Measurements from ENCODE around the gene MXD1. TPM values are rescaled to one million over a fixed set of nuclear protein-coding genes. Genes with fewer than 3 reads are reported as not detected.
A peak's percentile ranks its signal among the peaks of the same experiment; 100 is the strongest.

MXD1 gene
- total RNA-seq, 1 donor from 2014 or later: 10.9 TPM

GRCh38 chr2:69914164-69914949 lies 552 bp upstream of the MXD1 start:
- peaks cover 41% of the 10 kb centered on the region for H3K4me1 Mint-ChIP-seq
- CTCF ChIA-PET: interaction anchor here (0.8 to 5.4 kb wide), 15 partner anchors 21 to 703 kb away, joined by 3 to 76 read pairs (median 6); partner anchors contain the start of genes C2orf42, FAM136A, SNRNP27 and SNRPG
- POLR2A ChIA-PET: interaction anchor here (0.5 to 7.5 kb wide), 40 partner anchors 11 to 1157 kb away, joined by 3 to 195 read pairs (median 5); partner anchors contain the start of genes ANXA4, C2orf42, FAM136A and GMCL1
- H3K27me3 Mint-ChIP-seq: no peaks in the 10 kb centered on the region
- no peak for DNase-seq
- TF ChIP-seq CTCF (IDR thresholded peaks at IDR 0.05): no peak
- peak overlapping the region; percentile 91 for H3K27ac Mint-ChIP-seq
- intact Hi-C loops (cut with micrococcal nuclease): loop anchor here (1.0 to 10.0 kb wide), 14 partner anchors 12 to 1150 kb away; partner anchors contain the start of genes NAGK, NFU1, SNRPG and TEX261
- ATAC-seq (ENCODE audit: low read depth): peak; percentile 91
- H3K4me3 Mint-ChIP-seq: peak overlapping the region; percentile 87
- H3K36me3 Mint-ChIP-seq (ENCODE audit: low read depth): peaks cover 23% of the 10 kb centered on the region
- H3K9me3 Mint-ChIP-seq: no peaks in the 10 kb centered on the region

GRCh38 chr2:69916106-69916505 lies 1.2 kb downstream of the MXD1 start:
- Mint-ChIP-seq H3K4me1 (peaks cover 42% of the 10 kb centered on the region), H3K27ac (peak overlapping the region; percentile 35), H3K27me3 (no peaks in the 10 kb centered on the region), H3K36me3 (ENCODE audit: low read depth) (peaks cover 21% of the 10 kb centered on the region), H3K4me3 (peak overlapping the region; percentile 67), H3K9me3 (no peaks in the 10 kb centered on the region)
- ChIA-PET POLR2A (interaction anchor here (2.6 to 7.5 kb wide), 6 partner anchors 22 to 274 kb away, joined by 30 to 195 read pairs (median 95); partner anchors contain the start of genes C2orf42, PCBP1 and SNRNP27), CTCF (interaction anchor here (0.9 kb wide), 1 partner anchor 227 kb away, joined by 4 read pairs; no protein-coding TSS in a partner anchor)
- intact Hi-C loops (cut with micrococcal nuclease): loop anchor here (10.0 kb wide), 4 partner anchors 481 to 1149 kb away; partner anchors contain the start of genes NAGK, NFU1 and TEX261
- DNase-seq (no peak), ATAC-seq (ENCODE audit: low read depth) (no peak)
- TF ChIP-seq CTCF (IDR thresholded peaks at IDR 0.05): no peak

DNA sequence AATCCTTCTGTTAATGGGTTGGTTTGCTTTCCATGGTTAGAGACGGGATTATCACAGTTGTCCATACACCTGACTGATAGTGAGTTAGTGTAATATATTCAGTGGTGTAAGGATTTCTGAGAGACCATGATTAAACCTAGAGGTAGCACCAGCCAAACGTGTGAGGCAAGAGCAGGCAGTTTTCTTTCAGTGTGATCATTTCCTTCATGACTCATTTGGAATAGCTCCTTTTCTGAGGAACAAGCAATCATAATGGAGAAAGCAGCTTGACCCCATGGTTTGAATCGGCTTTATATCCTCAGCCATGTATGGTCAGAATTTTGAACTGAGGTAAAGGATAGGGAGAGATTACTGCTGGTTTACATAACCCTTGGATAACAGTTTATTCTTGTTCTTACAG lies 2.9 kb downstream of the MXD1 start:
- ChIA-PET POLR2A (interaction anchor here (0.6 to 7.5 kb wide), 4 partner anchors 168 to 273 kb away, joined by 3 to 192 read pairs (median 3); partner anchors contain the start of genes C2orf42 and PCBP1), CTCF (no interaction called here)
- intact Hi-C loops (cut with micrococcal nuclease): loop anchor here (10.0 kb wide), 4 partner anchors 483 to 1147 kb away; partner anchors contain the start of genes NAGK, NFU1 and TEX261

GRCh38 chr2:69918401-69918800 lies 3.5 kb downstream of the MXD1 start:
- no peak for ATAC-seq (ENCODE audit: low read depth)
- peaks cover 35% of the 10 kb centered on the region for H3K4me1 Mint-ChIP-seq
- no peak for DNase-seq
- ChIA-PET POLR2A (interaction anchor here (0.6 to 0.9 kb wide), 3 partner anchors 206 to 339 kb away, joined by 3 to 7 read pairs (median 3); partner anchors contain the start of gene PCYOX1), CTCF (no interaction called here)
- peaks cover 32% of the 10 kb centered on the region for H3K36me3 Mint-ChIP-seq (ENCODE audit: low read depth)
- no peaks in the 10 kb centered on the region for H3K27me3 Mint-ChIP-seq
- intact Hi-C loops (cut with micrococcal nuclease): loop anchor here (10.0 kb wide), 4 partner anchors 484 to 1146 kb away; partner anchors contain the start of genes NAGK, NFU1 and TEX261
- H3K9me3 Mint-ChIP-seq: no peaks in the 10 kb centered on the region
- peak overlapping the region; percentile 41 for H3K27ac Mint-ChIP-seq
- no peak overlapping the region for H3K4me3 Mint-ChIP-seq
- no peak for TF ChIP-seq CTCF (IDR thresholded peaks at IDR 0.05)

More for the DNA sequence above, 2.9 kb downstream of the MXD1 start:
- ATAC-seq (ENCODE audit: low read depth): no peak
- no peak overlapping the region for H3K4me3 Mint-ChIP-seq
- DNase-seq: no peak
- peak overlapping the region; percentile 41 for H3K27ac Mint-ChIP-seq
- no peaks in the 10 kb centered on the region for H3K27me3 Mint-ChIP-seq
- peaks cover 27% of the 10 kb centered on the region for H3K36me3 Mint-ChIP-seq (ENCODE audit: low read depth)
- H3K4me1 Mint-ChIP-seq: peaks cover 38% of the 10 kb centered on the region
- H3K9me3 Mint-ChIP-seq: no peaks in the 10 kb centered on the region
- no peak for TF ChIP-seq CTCF (IDR thresholded peaks at IDR 0.05)

DNA sequence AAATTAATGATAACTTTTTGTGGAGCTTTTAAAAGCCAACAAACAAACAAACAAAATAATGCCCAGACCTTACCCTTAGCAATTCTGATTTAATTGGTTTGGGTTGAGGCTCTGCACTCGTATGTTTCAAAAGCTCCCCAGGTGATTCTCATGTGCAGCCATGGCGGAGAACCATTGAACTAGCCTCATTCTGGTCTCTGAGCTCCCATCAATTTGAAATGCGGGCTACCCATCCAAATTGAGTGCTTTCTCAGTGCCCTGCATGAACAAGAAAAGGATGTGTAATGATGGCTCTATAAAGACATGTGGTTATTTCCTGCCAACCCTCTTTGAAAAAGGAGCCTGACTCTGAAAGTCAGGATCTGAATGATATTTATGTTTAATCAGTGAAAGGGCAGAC lies 8.2 kb downstream of the MXD1 start:
- peaks cover 7% of the 10 kb centered on the region for H3K4me1 Mint-ChIP-seq

More for the DNA sequence above, 8.2 kb downstream of the MXD1 start:
- ATAC-seq (ENCODE audit: low read depth) (no peak), DNase-seq (no peak)
- intact Hi-C loops (cut with micrococcal nuclease): no loop called here
- H3K9me3 Mint-ChIP-seq: no peaks in the 10 kb centered on the region
- no peak overlapping the region for H3K27ac Mint-ChIP-seq
- peaks cover 39% of the 10 kb centered on the region for H3K36me3 Mint-ChIP-seq (ENCODE audit: low read depth)
- H3K4me3 Mint-ChIP-seq: no peak overlapping the region
- TF ChIP-seq CTCF (IDR thresholded peaks at IDR 0.05): no peak
- CTCF ChIA-PET: no interaction called here
- no peaks in the 10 kb centered on the region for H3K27me3 Mint-ChIP-seq
- POLR2A ChIA-PET: no interaction called here

Data from activated B cell treated with CpG ODN at 0.5 μM for 24 hours (primary cell).